OCI-LY1 (cell line): ENCODE results near the gene SYNGR2.

Experiments
- H2AFZ ChIP-seq: fragments of 200-600 bp; sonication (generic), shearing (Covaris generic); 2 replicates; pipeline ENCODE4 v1.6.0; 2014; ENCODE audit warnings: antibody characterized with exemption, mild to moderate bottlenecking, low read length
- H3F3A ChIP-seq: fragments of 200-600 bp; sonication (generic), shearing (Covaris generic); 2 replicates; pipeline ENCODE4 v1.6.0; 2014; ENCODE audit warnings: mild to moderate bottlenecking, antibody characterized with exemption, low read length, moderate library complexity; ENCODE audit not compliant: insufficient read depth
- H3K27ac ChIP-seq: fragments of 200-600 bp; sonication (generic); 2 replicates; pipeline ENCODE4 v1.5.1; 2014; ENCODE audit warnings: low read length, mixed run types, mild to moderate bottlenecking, low read depth; ENCODE audit not compliant: poor library complexity, severe bottlenecking
- H3K27me3 ChIP-seq: fragments of 200-600 bp; sonication (generic); 2 replicates; pipeline ENCODE4 v1.6.0; 2014; ENCODE audit warnings: antibody characterized with exemption, mild to moderate bottlenecking, low read length, moderate library complexity; ENCODE audit not compliant: insufficient read depth
- H3K36me3 ChIP-seq: fragments of 200-600 bp; sonication (generic); 2 replicates; pipeline ENCODE4 v1.6.1; 2014; ENCODE audit warnings: mild to moderate bottlenecking, antibody characterized with exemption, low read length, moderate library complexity, mixed read lengths; ENCODE audit not compliant: insufficient read depth
- H3K4me1 ChIP-seq: fragments of 200-600 bp; sonication (generic); 2 replicates; pipeline ENCODE4 v1.5.1; 2014; ENCODE audit warnings: mild to moderate bottlenecking, low read length, moderate library complexity; ENCODE audit not compliant: insufficient read depth, severe bottlenecking
- H3K4me2 ChIP-seq: fragments of 200-600 bp; sonication (generic), shearing (Covaris generic); 2 replicates; pipeline ENCODE4 v1.6.1; 2014; ENCODE audit warnings: low read length
- H3K4me3 ChIP-seq: fragments of 200-600 bp; sonication (generic); 2 replicates; pipeline ENCODE4 v1.5.1; 2014; ENCODE audit warnings: low read length, low read depth, mild to moderate bottlenecking, mixed read lengths; ENCODE audit not compliant: poor library complexity, severe bottlenecking
- H3K79me2 ChIP-seq: fragments of 200-600 bp; shearing (Covaris generic); 2 replicates; pipeline ENCODE4 v1.6.1; 2016; ENCODE audit warnings: mixed run types, low read length, mixed read lengths; ENCODE audit not compliant: insufficient read depth
- H3K9ac ChIP-seq: fragments of 200-600 bp; sonication (generic), shearing (Covaris generic); 2 replicates; pipeline ENCODE4 v1.6.1; 2014; ENCODE audit warnings: mild to moderate bottlenecking, low read length, mixed read lengths
- H3K9me2 ChIP-seq: fragments of 200-600 bp; sonication (generic), shearing (Covaris generic); 2 replicates; pipeline ENCODE4 v1.6.1; 2014; ENCODE audit warnings: low read depth, mild to moderate bottlenecking, low read length, mixed read lengths
- H3K9me3 ChIP-seq: fragments of 200-600 bp; shearing (Covaris generic); 2 replicates; pipeline ENCODE4 v1.6.1; 2014; ENCODE audit warnings: low read length, mixed read lengths
- H4K20me1 ChIP-seq: fragments of 200-600 bp; sonication (generic), shearing (Covaris generic); 2 replicates; pipeline ENCODE4 v1.6.0; 2016; ENCODE audit warnings: mild to moderate bottlenecking, low read length; ENCODE audit not compliant: insufficient read depth
- CTCF ChIP-seq: fragments of 200-600 bp; sonication (generic), shearing (Covaris generic); IDR thresholded peaks from 2 replicates; pipeline ENCODE4 v1.5.1; 2017; ENCODE audit warnings: mild to moderate bottlenecking, antibody characterized with exemption, low read length, moderate library complexity, mixed read lengths
- EZH2 ChIP-seq: fragments of 200-600 bp; sonication (generic), shearing (Covaris generic); IDR thresholded peaks from 2 replicates; pipeline ENCODE4 v1.8.0; 2017; ENCODE audit warnings: borderline replicate concordance, mixed run types, mild to moderate bottlenecking, antibody characterized with exemption, low read length, moderate library complexity, mixed read lengths

Gene SYNGR2

GRCh38 chr17:78140169-78141051 is 28.0 kb upstream of the SYNGR2 start:
- no peaks in the 10 kb centered on the region for H3K79me2 ChIP-seq
- peaks cover 21% of the 10 kb centered on the region for H3K4me1 ChIP-seq
- no peaks in the 10 kb centered on the region for H3F3A ChIP-seq
- H2AFZ ChIP-seq = no peak overlapping the region
- peak overlapping the region; percentile 11 for H3K4me3 ChIP-seq
- no peaks in the 10 kb centered on the region for H3K9me3 ChIP-seq
- H4K20me1 ChIP-seq = no peaks in the 10 kb centered on the region
- peaks cover 26% of the 10 kb centered on the region for H3K36me3 ChIP-seq
- TF ChIP-seq EZH2 = no peak
- TF ChIP-seq CTCF = no peak
- H3K9me2 ChIP-seq = no peaks in the 10 kb centered on the region
- peak overlapping the region; percentile 34 for H3K4me2 ChIP-seq
- H3K9ac ChIP-seq = no peak overlapping the region
- peak overlapping the region; percentile 60 for H3K27ac ChIP-seq
- H3K27me3 ChIP-seq = no peaks in the 10 kb centered on the region

GRCh38 chr17:78141437-78142118 is 26.8 kb upstream of the SYNGR2 start:
- Histone ChIP-seq H3K4me1 (peaks cover 24% of the 10 kb centered on the region), H3K36me3 (peaks cover 15% of the 10 kb centered on the region), H3F3A (no peaks in the 10 kb centered on the region), H3K9me3 (no peaks in the 10 kb centered on the region), H3K27me3 (no peaks in the 10 kb centered on the region), H3K4me3 (no peak overlapping the region), H3K79me2 (no peaks in the 10 kb centered on the region), H4K20me1 (no peaks in the 10 kb centered on the region), H3K9ac (no peak overlapping the region), H3K27ac (no peak overlapping the region), H3K9me2 (no peaks in the 10 kb centered on the region), H3K4me2 (no peak overlapping the region), H2AFZ (no peak overlapping the region)
- TF ChIP-seq EZH2 = no peak

GRCh38 chr17:78142119-78142861 is 26.1 kb upstream of the SYNGR2 start:
- Histone ChIP-seq H3K4me3 (no peak overlapping the region), H3K9ac (no peak overlapping the region), H3K4me2 (no peak overlapping the region), H3K27ac (no peak overlapping the region), H3K9me3 (no peaks in the 10 kb centered on the region), H3K4me1 (peaks cover 24% of the 10 kb centered on the region), H2AFZ (no peak overlapping the region), H3K27me3 (no peaks in the 10 kb centered on the region), H4K20me1 (no peaks in the 10 kb centered on the region), H3F3A (no peaks in the 10 kb centered on the region), H3K9me2 (no peaks in the 10 kb centered on the region), H3K79me2 (no peaks in the 10 kb centered on the region), H3K36me3 (peaks cover 8% of the 10 kb centered on the region)
- TF ChIP-seq EZH2 (no peak), CTCF (no peak)
